Choroid plexus epithelial cell (primary cell): ENCODE results near the gene SEH1L.

Experiments
- DNase-seq: peaks from one replicate; pipeline ENCODE4 v3.0.0-alpha.2; 2010; ENCODE audit warnings: low read depth
- H3K4me3 ChIP-seq: 2 replicates; pipeline ENCODE4 v1.5.1; 2011; ENCODE audit warnings: low read depth, mild to moderate bottlenecking, control low read depth, low read length, moderate library complexity
- CTCF ChIP-seq: conservative IDR thresholded peaks from 2 replicates; pipeline ENCODE4 v1.5.1; 2011; ENCODE audit warnings: low read depth, mild to moderate bottlenecking, control low read depth, inconsistent platforms, low read length, moderate library complexity

Gene SEH1L

GRCh38 chr18:13006531-13007247, 58.9 kb downstream of the SEH1L start:
- TF ChIP-seq CTCF: no peak
- DNase-seq: no peak
- H3K4me3 ChIP-seq: no peak overlapping the region

GRCh38 chr18:13007248-13007560, 59.4 kb downstream of the SEH1L start:
- TF ChIP-seq CTCF: no peak
- no peak for DNase-seq
- no peak overlapping the region for H3K4me3 ChIP-seq

- no peak for TF ChIP-seq CTCF
- no peak for DNase-seq
- no peak overlapping the region for H3K4me3 ChIP-seq
Measured at GRCh38 chr18:13011719-13012118, 63.9 kb downstream of the SEH1L start.

- no peak for DNase-seq
- no peak for TF ChIP-seq CTCF
- no peak overlapping the region for H3K4me3 ChIP-seq
Measured at GRCh38 chr18:13014232-13014631, 66.4 kb downstream of the SEH1L start.

- TF ChIP-seq CTCF: no peak
- H3K4me3 ChIP-seq: no peak overlapping the region
Measured at GRCh38 chr18:13014818-13015217, 67.0 kb downstream of the SEH1L start.

GRCh38 chr18:13017247-13017875, 69.5 kb downstream of the SEH1L start:
- no peak for DNase-seq
- H3K4me3 ChIP-seq: no peak overlapping the region
- no peak for TF ChIP-seq CTCF

More at GRCh38 chr18:13014818-13015217, 67.0 kb downstream of the SEH1L start:
- no peak for DNase-seq

GRCh38 chr18:13018374-13018773, 70.6 kb downstream of the SEH1L start:
- H3K4me3 ChIP-seq: no peak overlapping the region
- TF ChIP-seq CTCF: no peak
- DNase-seq: no peak
